ENCODE data around the gene PSMB1.

DNA sequence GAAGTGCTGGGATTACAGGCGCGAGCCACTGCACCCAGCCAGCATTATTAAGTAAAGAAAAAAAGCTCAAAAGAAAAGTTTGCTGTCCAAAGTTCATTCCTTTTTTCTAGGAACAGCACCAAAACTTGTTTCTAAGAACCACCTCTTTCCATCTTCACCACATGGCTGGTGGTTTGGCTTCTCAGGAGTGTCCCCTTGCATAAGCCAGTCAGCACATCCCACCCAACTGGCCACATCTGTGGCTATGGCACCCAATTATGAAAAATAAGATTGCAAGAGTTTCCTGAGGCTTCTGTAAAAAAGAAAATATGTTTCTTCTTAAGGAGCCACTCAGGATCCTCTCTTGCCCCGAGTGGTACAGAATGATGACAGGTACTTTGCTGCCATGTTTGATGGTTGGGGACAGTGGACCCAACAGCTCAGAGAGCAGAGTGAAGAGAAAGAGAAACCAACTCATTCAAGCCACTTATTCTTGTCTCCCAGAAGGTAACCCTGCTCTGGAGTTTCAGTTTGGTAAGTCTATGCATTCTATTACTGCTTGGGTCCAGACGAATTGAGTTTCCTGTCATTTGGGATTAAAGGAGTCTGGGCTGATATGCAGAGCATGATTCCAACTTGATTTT is 65.3 kb downstream of the PSMB1 start:
- TF ChIP-seq CTCF (IDR thresholded peaks at IDR 0.05) = no peak
- no peak for TF ChIP-seq NFYB (CRISPR knock-in tag; conservative IDR thresholded peaks at IDR 0.05; ENCODE audit: low read depth)
- no peak for TF ChIP-seq ATF3 (CRISPR knock-in tag; conservative IDR thresholded peaks at IDR 0.05)
- no peak for TF ChIP-seq ESRRA (CRISPR knock-in tag; IDR thresholded peaks at IDR 0.05; ENCODE audit: borderline replicate concordance)
- no peak for TF ChIP-seq EMX1 (CRISPR knock-in tag; IDR thresholded peaks at IDR 0.05)
- TF ChIP-seq MAX (CRISPR knock-in tag; IDR thresholded peaks at IDR 0.05) = no peak
- no peak for TF ChIP-seq NFATC4 (CRISPR knock-in tag; IDR thresholded peaks at IDR 0.05)
- TF ChIP-seq SP1 (CRISPR knock-in tag; conservative IDR thresholded peaks at IDR 0.05) = no peak
